Naive B cell (primary cell): ENCODE results near the gene INCA1. TPM values are rescaled to one million over a fixed set of nuclear protein-coding genes. Genes with fewer than 3 reads are reported as not detected.
"Not testable (repeated sequence)": the region's sequence is repeated elsewhere in the genome, so short reads cannot be mapped to it uniquely, and the experiment has no call there.

Experiments used
- ATAC-seq, 2 donors: fragments of 150-1000 bp; cut with Tn5 transposase; 2 replicates each; pipeline ENCODE4 v1.10.0; 2021; ENCODE audit warnings: low read depth in 2 of 2, mild to moderate bottlenecking in 2 of 2, moderate library complexity in 2 of 2
- DNase-seq: peaks from one replicate; pipeline ENCODE4 v3.0.0; 2022
- H3K27ac Mint-ChIP-seq, 6 donors: one replicate each; pipeline ENCODE4 v1.8.0; 2020 to 2022; ENCODE audit warnings: mild to moderate bottlenecking in 6 of 6, mixed read lengths in 6 of 6, moderate library complexity in 5 of 6, inconsistent platforms in 2 of 6
- H3K27me3 Mint-ChIP-seq, 3 donors: one replicate each; pipeline ENCODE4 v1.8.0; 2021 to 2022; ENCODE audit warnings: mixed read lengths in 3 of 3, mild to moderate bottlenecking in 1 of 3
- H3K36me3 Mint-ChIP-seq, 2 donors: one replicate each; pipeline ENCODE4 v1.8.0; 2020 to 2022; ENCODE audit warnings: mixed read lengths in 2 of 2, inconsistent platforms in 1 of 2, mild to moderate bottlenecking in 1 of 2
- H3K4me1 Mint-ChIP-seq, 3 donors: one replicate each; pipeline ENCODE4 v1.8.0; 2020 to 2022; ENCODE audit warnings: mixed read lengths in 3 of 3, inconsistent platforms in 1 of 3, mild to moderate bottlenecking in 1 of 3, moderate library complexity in 1 of 3
- H3K4me3 Mint-ChIP-seq, 8 donors: one replicate each; pipeline ENCODE4 v1.8.0; 2020 to 2022; ENCODE audit warnings: mild to moderate bottlenecking in 8 of 8, mixed read lengths in 8 of 8, moderate library complexity in 8 of 8, inconsistent platforms in 2 of 8
- H3K9me3 Mint-ChIP-seq, 7 donors: one replicate each; pipeline ENCODE4 v1.8.0; 2020 to 2022; ENCODE audit warnings: mixed read lengths in 7 of 7, mild to moderate bottlenecking in 5 of 7, inconsistent platforms in 2 of 7, moderate library complexity in 1 of 7
- polyA plus RNA-seq, 6 donors: library from polyadenylated mRNA; unstranded; fragments of 300-500 nt; fragmentation: Illumina TruSeq; gene quantifications; one replicate each; pipeline ENCODE4 v1.2.3, GENCODE V29; 2021; ENCODE audit warnings: low read depth in 6 of 6

Gene INCA1
- under 1 TPM in 3 of 6 donors, not detected in 3; 0.40 to 0.98 (median 0.41) TPM for polyA plus RNA-seq

- H3K27me3 Mint-ChIP-seq: peaks cover 0 to 13% (median 3%) of the 10 kb centered on the region in 3 donors
- H3K4me3 Mint-ChIP-seq: peak within 1 kb of the TSS; percentile 79 to 93 (median 86)
- peaks cover 23 to 30% (median 28%) of the 10 kb centered on the region in 3 donors for H3K4me1 Mint-ChIP-seq
- DNase-seq: peak; percentile 91
- H3K9me3 Mint-ChIP-seq: no peaks in the 10 kb centered on the region
- H3K27ac Mint-ChIP-seq: peak within 1 kb of the TSS in 4 of 6 donors; percentile 29 to 93 (median 66)
- peak; percentile 91 to 93 for ATAC-seq
- peaks cover 0 to 4% of the 10 kb centered on the region in 2 donors for H3K36me3 Mint-ChIP-seq
Measured at GRCh38 chr17:4997302-4998026, at the start of gene INCA1, which contains the start of gene KIF1C. Gene INCA1, minus strand, starts transcription at chr17:4997522. Its CDS starts 3,085 bp downstream, at chr17:4994437. Gene KIF1C, plus strand, starts transcription at chr17:4997950. Its CDS starts 2,297 bp downstream, at chr17:5000247.

- H3K9me3 Mint-ChIP-seq: no peaks in the 10 kb centered on the region
- DNase-seq (no peak), ATAC-seq (no peak)
- H3K27ac Mint-ChIP-seq: peak overlapping the region in 1 of 6 donors; percentile 39
- no peaks in the 10 kb centered on the region for H3K36me3 Mint-ChIP-seq
- H3K4me3 Mint-ChIP-seq: no peak overlapping the region
- peaks cover 33 to 53% (median 46%) of the 10 kb centered on the region in 3 donors for H3K4me1 Mint-ChIP-seq
- H3K27me3 Mint-ChIP-seq: no peaks in the 10 kb centered on the region
Measured at GRCh38 chr17:5045496-5045895, 48.2 kb upstream of the INCA1 start.

- Mint-ChIP-seq H3K27ac (peak overlapping the region in 2 of 6 donors; percentile 17 to 21), H3K4me3 (no peak overlapping the region), H3K9me3 (peaks cover 0 to 4% (median 0%) of the 10 kb centered on the region in 7 donors), H3K27me3 (no peaks in the 10 kb centered on the region), H3K4me1 (peaks cover 26 to 46% (median 38%) of the 10 kb centered on the region in 3 donors), H3K36me3 (no peaks in the 10 kb centered on the region)
- ATAC-seq (no peak), DNase-seq (no peak)
Measured at GRCh38 chr17:5044630-5045029, 47.3 kb upstream of the INCA1 start.

- H3K4me3 Mint-ChIP-seq: no peak overlapping the region
- H3K27ac Mint-ChIP-seq: peak overlapping the region in 1 of 6 donors; percentile 81
- H3K9me3 Mint-ChIP-seq: peaks cover 0 to 6% (median 0%) of the 10 kb centered on the region in 7 donors
Measured at GRCh38 chr17:5043524-5043923, 46.2 kb upstream of the INCA1 start.

GRCh38 chr17:5042157-5043022 is 45.1 kb upstream of the INCA1 start:
- Mint-ChIP-seq H3K4me1 (peaks cover 17 to 24% (median 17%) of the 10 kb centered on the region in 3 donors), H3K4me3 (peak overlapping the region in 2 of 8 donors; percentile 42), H3K36me3 (no peaks in the 10 kb centered on the region), H3K27me3 (peaks cover 0 to 5% (median 4%) of the 10 kb centered on the region in 3 donors), H3K9me3 (peaks cover 0 to 6% (median 0%) of the 10 kb centered on the region in 7 donors), H3K27ac (peak overlapping the region in 4 of 6 donors; percentile 16 to 89 (median 41))
- DNase-seq: no peak
- ATAC-seq: no peak

More at GRCh38 chr17:5043524-5043923, 46.2 kb upstream of the INCA1 start:
- no peak for DNase-seq
- Mint-ChIP-seq H3K36me3 (no peaks in the 10 kb centered on the region), H3K4me1 (peaks cover 22 to 36% (median 27%) of the 10 kb centered on the region in 3 donors), H3K27me3 (no peaks in the 10 kb centered on the region)
- no peak for ATAC-seq

- Mint-ChIP-seq H3K9me3 (peaks cover 0 to 4% (median 0%) of the 10 kb centered on the region in 7 donors), H3K27ac (no peak within 1 kb of the TSS), H3K4me1 (peaks cover 16 to 25% (median 21%) of the 10 kb centered on the region in 3 donors), H3K27me3 (peaks cover 9 to 23% (median 20%) of the 10 kb centered on the region in 3 donors), H3K36me3 (no peaks in the 10 kb centered on the region), H3K4me3 (peak within 1 kb of the TSS in 1 of 8 donors; percentile 33)
- ATAC-seq (no peak), DNase-seq (no peak)
Measured at GRCh38 chr17:5035315-5035714, 38.0 kb upstream of the INCA1 start, which contains the start of gene SLC52A1. Gene SLC52A1, minus strand, starts transcription at chr17:5035426. Its CDS starts 820 bp downstream, at chr17:5034606.

- Mint-ChIP-seq H3K27me3 (peaks cover 9 to 23% (median 22%) of the 10 kb centered on the region in 3 donors), H3K36me3 (no peaks in the 10 kb centered on the region), H3K27ac (no peak overlapping the region), H3K9me3 (peaks cover 0 to 2% (median 0%) of the 10 kb centered on the region in 7 donors), H3K4me1 (peaks cover 18 to 26% (median 23%) of the 10 kb centered on the region in 3 donors), H3K4me3 (peak overlapping the region in 1 of 8 donors; percentile 33)
- DNase-seq: no peak
- no peak for ATAC-seq
Measured at GRCh38 chr17:5034651-5035050, 37.3 kb upstream of the INCA1 start.

- no peaks in the 10 kb centered on the region for H3K36me3 Mint-ChIP-seq
- H3K4me3 Mint-ChIP-seq: peak overlapping the region in 1 of 8 donors; percentile 33
- peak overlapping the region in 1 of 6 donors; percentile 33 for H3K27ac Mint-ChIP-seq
- H3K4me1 Mint-ChIP-seq: peaks cover 18 to 26% (median 23%) of the 10 kb centered on the region in 3 donors
- DNase-seq: no peak
- H3K27me3 Mint-ChIP-seq: peaks cover 9 to 23% (median 22%) of the 10 kb centered on the region in 3 donors
- no peaks in the 10 kb centered on the region for H3K9me3 Mint-ChIP-seq
- no peak for ATAC-seq
Measured at GRCh38 chr17:5034063-5034462, 36.7 kb upstream of the INCA1 start.

GRCh38 chr17:5033352-5034015 is 36.2 kb upstream of the INCA1 start:
- DNase-seq (no peak), ATAC-seq (no peak)
- Mint-ChIP-seq H3K4me1 (peaks cover 18 to 26% (median 23%) of the 10 kb centered on the region in 3 donors), H3K27me3 (peaks cover 9 to 23% (median 22%) of the 10 kb centered on the region in 3 donors), H3K4me3 (no peak overlapping the region), H3K36me3 (no peaks in the 10 kb centered on the region), H3K27ac (peak overlapping the region in 1 of 6 donors; percentile 33), H3K9me3 (no peaks in the 10 kb centered on the region)

GRCh38 chr17:5032865-5033264 is 35.5 kb upstream of the INCA1 start:
- Mint-ChIP-seq H3K9me3 (no peaks in the 10 kb centered on the region), H3K36me3 (no peaks in the 10 kb centered on the region), H3K4me1 (peaks cover 18 to 26% (median 23%) of the 10 kb centered on the region in 3 donors), H3K27me3 (peaks cover 9 to 26% (median 26%) of the 10 kb centered on the region in 3 donors), H3K4me3 (peak overlapping the region in 1 of 8 donors; percentile 65), H3K27ac (peak overlapping the region in 1 of 6 donors; percentile 93)
- DNase-seq: no peak
- ATAC-seq: no peak

GRCh38 chr17:5031365-5032082 is 34.2 kb upstream of the INCA1 start:
- peaks cover 18 to 26% (median 23%) of the 10 kb centered on the region in 3 donors for H3K4me1 Mint-ChIP-seq

GRCh38 chr17:5030168-5030567 is 32.8 kb upstream of the INCA1 start:
- H3K4me3 Mint-ChIP-seq: peak overlapping the region in 4 of 8 donors; percentile 82 to 93 (median 89)
- peaks cover 18 to 26% (median 23%) of the 10 kb centered on the region in 3 donors for H3K4me1 Mint-ChIP-seq
- peak overlapping the region in 3 of 6 donors; percentile 52 to 93 (median 91) for H3K27ac Mint-ChIP-seq

More at GRCh38 chr17:5031365-5032082, 34.2 kb upstream of the INCA1 start:
- peaks cover 9 to 26% (median 16%) of the 10 kb centered on the region in 3 donors for H3K27me3 Mint-ChIP-seq
- H3K27ac Mint-ChIP-seq: peak overlapping the region in 5 of 6 donors; percentile 65 to 95 (median 93)
- ATAC-seq: peak; percentile 84 to 85
- no peaks in the 10 kb centered on the region for H3K9me3 Mint-ChIP-seq
- DNase-seq: peak; percentile 79
- H3K4me3 Mint-ChIP-seq: peak overlapping the region; percentile 80 to 93 (median 88)
- no peaks in the 10 kb centered on the region for H3K36me3 Mint-ChIP-seq

More at GRCh38 chr17:5030168-5030567, 32.8 kb upstream of the INCA1 start:
- peaks cover 9 to 26% (median 21%) of the 10 kb centered on the region in 3 donors for H3K27me3 Mint-ChIP-seq
- H3K9me3 Mint-ChIP-seq, ATAC-seq, H3K36me3 Mint-ChIP-seq, DNase-seq: not testable (repeated sequence)
